Progenitor cell of endocrine pancreas (in vitro differentiated cells): Measurements from ENCODE around the gene TDRD12. TPM values are rescaled to one million over a fixed set of nuclear protein-coding genes. Genes with fewer than 3 reads are reported as not detected.

Experiments used
- DNase-seq: peaks from one replicate; pipeline ENCODE4 v3.0.0; 2021; ENCODE audit warnings: low spot score; ENCODE audit not compliant: unreplicated experiment
- H3K27ac Mint-ChIP-seq: 2 replicates; pipeline ENCODE4 v1.8.0; 2021; ENCODE audit warnings: mild to moderate bottlenecking, moderate library complexity, mixed read lengths
- H3K27me3 Mint-ChIP-seq: 2 replicates; pipeline ENCODE4 v1.8.0; 2021; ENCODE audit warnings: mixed read lengths
- H3K36me3 Mint-ChIP-seq: 2 replicates; pipeline ENCODE4 v1.8.0; 2022; ENCODE audit warnings: mixed read lengths; ENCODE audit not compliant: insufficient read depth
- H3K4me1 Mint-ChIP-seq: 2 replicates; pipeline ENCODE4 v1.8.0; 2021; ENCODE audit warnings: low read depth, mixed read lengths
- H3K4me3 Mint-ChIP-seq: 2 replicates; pipeline ENCODE4 v1.8.0; 2021; ENCODE audit warnings: low read depth, mild to moderate bottlenecking, moderate library complexity, mixed read lengths
- H3K9me3 Mint-ChIP-seq: 2 replicates; pipeline ENCODE4 v1.8.0; 2021; ENCODE audit warnings: low read depth, mixed read lengths
- total RNA-seq: library from RNA; stranded (reverse); gene quantifications from 2 replicates; pipeline ENCODE4 v1.2.1, GENCODE V29; 2021
- TF ChIP-seq, protein P1 (sequence below): fragments of 200-600 bp; sonication (generic); IDR thresholded peaks from one replicate; pipeline ENCODE4 v1.5.0; 2021; ENCODE audit warnings: antibody characterized with exemption, mild to moderate bottlenecking; ENCODE audit not compliant: unreplicated experiment

The TDRD12 gene
- total RNA-seq, 1 donor from 2014 or later: 0.29 TPM

DNA sequence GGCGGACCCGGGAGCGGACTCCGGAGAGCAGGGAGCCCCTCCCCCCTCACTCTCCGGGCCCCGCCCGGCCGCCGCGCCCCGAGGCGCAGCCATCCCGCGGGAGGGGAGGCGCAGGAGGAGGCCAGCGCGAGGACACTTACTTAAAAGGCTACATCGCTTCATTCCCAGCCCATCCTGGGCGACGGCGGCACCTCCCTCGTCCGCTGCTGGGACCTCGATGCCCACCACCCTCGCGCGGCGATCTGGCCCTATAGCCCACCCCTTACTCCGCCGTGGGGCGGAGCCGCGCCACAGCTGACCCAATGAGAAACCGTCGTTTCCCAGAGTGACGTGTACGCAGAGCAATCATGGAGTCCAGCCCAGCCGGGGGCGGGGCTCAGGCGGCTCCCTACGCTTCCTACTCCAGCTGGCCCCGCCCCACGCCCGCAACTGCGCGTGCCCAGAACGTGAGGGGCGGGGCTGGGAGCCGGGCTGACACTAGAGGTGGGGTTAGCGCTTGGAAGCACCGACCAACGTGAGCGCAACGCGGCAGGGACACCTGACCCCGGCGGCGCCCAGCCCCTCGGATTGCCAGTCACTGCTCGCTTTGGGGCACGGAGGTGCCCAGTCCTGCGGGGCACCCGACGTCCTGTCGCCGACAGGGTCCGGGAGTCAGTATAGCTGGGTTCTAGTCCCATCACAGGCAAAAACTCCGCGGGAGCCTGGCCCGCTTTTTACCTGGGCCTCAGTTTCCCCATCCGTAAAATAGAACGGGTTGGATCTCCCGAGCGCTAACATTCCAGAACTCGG, 44.4 kb upstream of the TDRD12 start, which contains the start of gene ANKRD27:
ANKRD27 (minus strand) TSS at position 250 of the 789 bp plus-strand sequence. CDS start 16,165 bp downstream, outside the sequence.
- Mint-ChIP-seq H3K4me3 (peak within 1 kb of the TSS; percentile 96), H3K27me3 (peaks cover 43% of the 10 kb centered on the region), H3K36me3 (peaks cover 1% of the 10 kb centered on the region), H3K9me3 (no peaks in the 10 kb centered on the region), H3K4me1 (peaks cover 16% of the 10 kb centered on the region), H3K27ac (peak within 1 kb of the TSS; percentile 88)
- TF ChIP-seq, protein P1, sequence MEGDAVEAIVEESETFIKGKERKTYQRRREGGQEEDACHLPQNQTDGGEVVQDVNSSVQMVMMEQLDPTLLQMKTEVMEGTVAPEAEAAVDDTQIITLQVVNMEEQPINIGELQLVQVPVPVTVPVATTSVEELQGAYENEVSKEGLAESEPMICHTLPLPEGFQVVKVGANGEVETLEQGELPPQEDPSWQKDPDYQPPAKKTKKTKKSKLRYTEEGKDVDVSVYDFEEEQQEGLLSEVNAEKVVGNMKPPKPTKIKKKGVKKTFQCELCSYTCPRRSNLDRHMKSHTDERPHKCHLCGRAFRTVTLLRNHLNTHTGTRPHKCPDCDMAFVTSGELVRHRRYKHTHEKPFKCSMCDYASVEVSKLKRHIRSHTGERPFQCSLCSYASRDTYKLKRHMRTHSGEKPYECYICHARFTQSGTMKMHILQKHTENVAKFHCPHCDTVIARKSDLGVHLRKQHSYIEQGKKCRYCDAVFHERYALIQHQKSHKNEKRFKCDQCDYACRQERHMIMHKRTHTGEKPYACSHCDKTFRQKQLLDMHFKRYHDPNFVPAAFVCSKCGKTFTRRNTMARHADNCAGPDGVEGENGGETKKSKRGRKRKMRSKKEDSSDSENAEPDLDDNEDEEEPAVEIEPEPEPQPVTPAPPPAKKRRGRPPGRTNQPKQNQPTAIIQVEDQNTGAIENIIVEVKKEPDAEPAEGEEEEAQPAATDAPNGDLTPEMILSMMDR: no peak
- peak; percentile 98 for DNase-seq

DNA sequence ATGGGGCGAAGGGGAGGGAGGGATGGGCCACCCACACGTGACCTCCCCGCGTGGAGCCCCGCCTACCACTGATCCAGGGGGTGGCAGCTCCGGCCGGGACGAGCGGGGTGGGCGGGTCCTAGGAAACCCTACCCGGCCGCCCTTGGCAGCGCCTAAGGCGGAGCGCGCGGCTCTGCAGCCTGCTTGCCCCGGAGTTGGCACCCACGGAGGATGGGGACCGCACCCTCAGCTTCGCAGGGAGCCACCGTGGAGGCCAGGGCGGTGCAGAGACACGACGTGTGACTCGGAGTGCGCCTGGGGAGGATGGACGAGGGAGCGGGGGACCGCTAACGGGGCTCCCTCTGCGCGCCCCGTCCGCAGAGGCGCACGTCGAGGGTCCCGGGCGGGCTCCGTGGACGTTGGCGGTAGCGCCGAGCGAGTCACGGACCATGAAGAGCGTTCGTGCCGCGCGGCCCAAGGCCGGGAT, 43.8 kb upstream of the TDRD12 start, which contains the start of gene RGS9BP:
RGS9BP (plus strand) TSS at position 129 of the 466 bp plus-strand sequence. CDS start 416 bp downstream, outside the sequence.
- H3K4me3 Mint-ChIP-seq: peak within 1 kb of the TSS; percentile 77
- H3K4me1 Mint-ChIP-seq: peaks cover 14% of the 10 kb centered on the region
- H3K9me3 Mint-ChIP-seq: no peaks in the 10 kb centered on the region
- peaks cover 44% of the 10 kb centered on the region for H3K27me3 Mint-ChIP-seq
- TF ChIP-seq, protein P1: no peak
- H3K27ac Mint-ChIP-seq: no peak within 1 kb of the TSS
- peaks cover 1% of the 10 kb centered on the region for H3K36me3 Mint-ChIP-seq
- DNase-seq: peak; percentile 26

DNA sequence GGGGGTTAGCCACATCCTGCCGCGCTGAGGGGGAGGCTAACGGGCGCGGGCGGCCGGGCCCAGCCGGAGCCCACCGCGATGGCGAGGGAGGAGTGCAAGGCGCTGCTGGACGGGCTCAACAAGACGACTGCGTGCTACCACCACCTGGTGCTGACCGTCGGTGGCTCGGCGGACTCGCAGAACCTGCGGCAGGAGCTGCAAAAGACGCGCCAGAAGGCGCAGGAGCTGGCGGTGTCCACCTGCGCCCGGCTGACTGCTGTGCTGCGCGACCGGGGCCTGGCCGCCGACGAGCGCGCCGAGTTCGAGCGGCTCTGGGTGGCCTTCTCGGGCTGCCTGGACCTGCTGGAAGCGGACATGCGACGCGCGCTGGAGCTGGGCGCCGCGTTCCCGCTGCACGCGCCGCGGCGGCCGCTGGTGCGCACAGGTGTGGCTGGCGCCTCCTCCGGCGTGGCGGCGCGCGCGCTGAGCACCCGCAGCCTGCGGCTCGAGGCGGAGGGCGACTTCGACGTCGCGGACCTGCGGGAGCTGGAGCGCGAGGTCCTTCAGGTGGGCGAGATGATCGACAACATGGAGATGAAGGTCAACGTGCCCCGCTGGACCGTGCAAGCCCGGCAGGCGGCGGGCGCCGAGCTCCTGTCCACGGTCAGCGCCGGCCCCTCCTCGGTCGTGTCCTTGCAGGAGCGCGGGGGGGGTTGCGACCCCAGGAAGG, 43.2 kb upstream of the TDRD12 start:
- peak; percentile 28 for DNase-seq
- TF ChIP-seq, protein P1: peak; percentile 30
- Mint-ChIP-seq H3K9me3 (no peaks in the 10 kb centered on the region), H3K4me3 (no peak overlapping the region), H3K36me3 (peaks cover 1% of the 10 kb centered on the region), H3K27me3 (peaks cover 49% of the 10 kb centered on the region), H3K27ac (no peak overlapping the region), H3K4me1 (peaks cover 14% of the 10 kb centered on the region)

DNA sequence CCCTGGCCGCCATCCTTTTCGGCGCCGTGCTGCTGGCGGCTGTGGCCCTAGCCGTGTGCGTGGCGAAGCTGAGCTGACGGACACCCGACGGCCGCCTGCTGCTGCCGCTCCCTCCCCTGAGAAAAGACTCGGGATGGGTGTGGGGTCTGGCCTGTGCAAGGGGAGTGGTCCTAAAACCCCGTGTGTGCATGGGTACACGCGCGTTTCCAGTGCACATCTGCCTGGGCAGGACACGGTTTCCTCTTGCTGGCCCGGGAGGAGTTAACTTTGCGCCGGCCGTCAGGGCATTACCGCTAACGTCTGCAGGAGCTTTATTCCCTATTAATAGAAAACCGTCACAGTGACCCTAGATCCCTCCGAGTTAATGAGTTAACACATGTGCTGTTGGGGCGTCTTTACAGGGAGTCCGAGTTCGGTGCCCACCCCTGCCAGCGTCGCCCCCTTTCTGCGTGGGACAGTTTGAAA, 42.6 kb upstream of the TDRD12 start:
- Mint-ChIP-seq H3K36me3 (no peaks in the 10 kb centered on the region), H3K9me3 (no peaks in the 10 kb centered on the region), H3K27ac (no peak overlapping the region), H3K4me3 (no peak overlapping the region), H3K27me3 (peaks cover 46% of the 10 kb centered on the region), H3K4me1 (peaks cover 14% of the 10 kb centered on the region)
- TF ChIP-seq, protein P1: no peak
- DNase-seq: no peak

DNA sequence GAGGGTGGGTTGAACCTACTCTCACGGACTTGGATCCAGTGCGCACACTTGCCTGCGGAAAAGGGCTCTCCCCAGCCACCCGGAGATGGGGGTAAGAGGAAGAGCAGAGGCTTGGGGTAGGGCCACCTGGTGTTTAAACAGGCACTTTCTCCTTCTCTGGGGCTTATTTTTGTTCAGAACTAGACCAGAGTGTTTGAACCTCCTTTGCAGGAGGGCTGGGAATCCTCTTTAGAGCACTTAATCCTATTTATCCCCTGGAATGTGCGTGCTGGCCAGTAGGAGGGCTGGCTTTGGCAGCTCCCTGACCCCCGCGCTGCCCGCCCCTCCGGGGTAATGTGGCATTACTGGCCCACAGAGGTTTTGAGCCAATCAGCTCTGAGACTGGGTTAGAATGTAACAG, 41.9 kb upstream of the TDRD12 start:
- Mint-ChIP-seq H3K27ac (no peak overlapping the region), H3K4me1 (peaks cover 14% of the 10 kb centered on the region), H3K36me3 (no peaks in the 10 kb centered on the region), H3K9me3 (no peaks in the 10 kb centered on the region), H3K27me3 (peaks cover 44% of the 10 kb centered on the region), H3K4me3 (peak overlapping the region; percentile 37)
- TF ChIP-seq, protein P1: no peak
- no peak for DNase-seq
